ENCODE results near the gene EGFLAM.
A peak's percentile ranks its signal among the peaks of the same experiment; 100 is the strongest.
"Not testable (repeated sequence)": the region's sequence is repeated elsewhere in the genome, so short reads cannot be mapped to it uniquely, and the experiment has no call there.

EGFLAM gene

GRCh38 chr5:38381361-38381760, 123.0 kb downstream of the EGFLAM start:
- no peak for DNase-seq

- peak; percentile 55 for DNase-seq
Measured at GRCh38 chr5:38382898-38383297, 124.5 kb downstream of the EGFLAM start.

- DNase-seq = no peak
Measured at GRCh38 chr5:38383701-38384100, 125.3 kb downstream of the EGFLAM start.

- DNase-seq = no peak
Measured at GRCh38 chr5:38384396-38384795, 126.0 kb downstream of the EGFLAM start.

GRCh38 chr5:38387161-38387560, 128.8 kb downstream of the EGFLAM start:
- no peak for DNase-seq

GRCh38 chr5:38393636-38394035, 135.3 kb downstream of the EGFLAM start:
- no peak for DNase-seq

- no peak for DNase-seq
Measured at GRCh38 chr5:38396766-38397165, 138.4 kb downstream of the EGFLAM start.

- DNase-seq = no peak
Measured at GRCh38 chr5:38400365-38400764, 142.0 kb downstream of the EGFLAM start.

- no peak for DNase-seq
Measured at GRCh38 chr5:38401145-38401544, 142.8 kb downstream of the EGFLAM start.

GRCh38 chr5:38403406-38403805, 145.0 kb downstream of the EGFLAM start:
- DNase-seq = no peak

GRCh38 chr5:38403877-38404635, 145.7 kb downstream of the EGFLAM start:
- no peak for DNase-seq

- no peak for DNase-seq
Measured at GRCh38 chr5:38404667-38405276, 146.4 kb downstream of the EGFLAM start.

- no peak for DNase-seq
Measured at GRCh38 chr5:38408446-38409198, 150.3 kb downstream of the EGFLAM start.

GRCh38 chr5:38410304-38410990, 152.1 kb downstream of the EGFLAM start:
- no peak for DNase-seq

GRCh38 chr5:38413696-38414095, 155.3 kb downstream of the EGFLAM start:
- DNase-seq = no peak

GRCh38 chr5:38414348-38414747, 156.0 kb downstream of the EGFLAM start:
- no peak for DNase-seq

GRCh38 chr5:38415772-38416171, 157.4 kb downstream of the EGFLAM start:
- DNase-seq = not testable (repeated sequence)

GRCh38 chr5:38417658-38418017, 159.3 kb downstream of the EGFLAM start:
- no peak for DNase-seq

- DNase-seq = no peak
Measured at GRCh38 chr5:38420246-38420645, 161.9 kb downstream of the EGFLAM start.

GRCh38 chr5:38420691-38421390, 162.5 kb downstream of the EGFLAM start:
- DNase-seq = peak; percentile 54

- DNase-seq = no peak
Measured at GRCh38 chr5:38422622-38423021, 164.3 kb downstream of the EGFLAM start.

GRCh38 chr5:38423276-38424147, 165.2 kb downstream of the EGFLAM start:
- no peak for DNase-seq

All from kidney glomerular epithelial cell (primary cell).